HCT116 (cell line): ENCODE results near the gene AFAP1. TPM values are rescaled to one million over a fixed set of nuclear protein-coding genes. Genes with fewer than 3 reads are reported as not detected.

Experiments used
- ATAC-seq: fragments of 200-7000 bp; cut with Tn5 transposase; 2 replicates; pipeline ENCODE4 v1.9.1; 2020; ENCODE audit warnings: mild to moderate bottlenecking, moderate library complexity
- BruUV-seq: library from RNA; stranded (reverse); fragments of 400-500 nt; replicated peaks from 2 replicates; lab custom pipeline; 2021; lab: Mats Ljungman, UMichigan
- CTCF ChIA-PET: fragments of 300-600 bp; sonication (Branson Sonifier 250); formaldehyde crosslinking; loops from one replicate; lab custom pipeline; 2021; ENCODE audit warnings: antibody characterized with exemption; lab: Charles Lee
- POLR2A ChIA-PET: fragments of 300-600, 350-600 bp; sonication (Branson Sonifier 250); formaldehyde crosslinking; loops from one replicate; lab custom pipeline; 2021; ENCODE audit warnings: antibody characterized with exemption; lab: Charles Lee
- RAD21 ChIA-PET, 2 experiments: fragments of 300-600 bp; sonication (Branson Sonifier 250); formaldehyde crosslinking; loops; one replicate each; lab custom pipeline; 2023; ENCODE audit warnings: low total read pairs in 2 of 2; ENCODE audit not compliant: uncharacterized antibody in 2 of 2, unreplicated experiment in 2 of 2, low non-redundant PET in 1 of 2; lab: Charles Lee
- DNase-seq: peaks from one replicate; pipeline ENCODE4 v3.0.0-alpha.2; 2010; ENCODE audit warnings: low read depth, low spot score
- H2AFZ ChIP-seq: fragments of 200-600 bp; shearing (Covaris generic), sonication (generic); 2 replicates; pipeline ENCODE4 v1.6.1; 2017; ENCODE audit warnings: low read depth, mixed run types, mixed read lengths, antibody characterized with exemption, low read length; ENCODE audit not compliant: poor library complexity, severe bottlenecking
- H3K27ac ChIP-seq: 2 replicates; pipeline ENCODE4 v1.5.1; 2012; ENCODE audit warnings: low read depth, low read length
- H3K27me3 ChIP-seq: fragments of 200-600 bp; sonication (generic); 2 replicates; pipeline ENCODE4 v1.6.1; 2016; ENCODE audit warnings: mixed run types, low read length, mixed read lengths; ENCODE audit not compliant: insufficient read depth
- H3K36me3 ChIP-seq, 2 experiments: fragments of 200-500 bp in 1 of 2; fragments of 200-600 bp in 1 of 2; sonication (Bioruptor generic) in 1 of 2; sonication (generic) in 1 of 2; 2 replicates each; pipeline versions ENCODE4 v1.5.1 to v1.6.1; 2014 to 2016; ENCODE audit warnings: low read length in 2 of 2, inconsistent platforms in 1 of 2, mixed read lengths in 1 of 2, mixed run types in 1 of 2; ENCODE audit not compliant: insufficient read depth in 2 of 2, control insufficient read depth in 1 of 2
- H3K4me1 ChIP-seq, 2 experiments: fragments of 200-600 bp in 1 of 2; sonication (generic) in 1 of 2; 2 replicates each; pipeline versions ENCODE4 v1.5.1 to v1.6.1; 2012 to 2017; ENCODE audit warnings: low read length in 2 of 2, inconsistent platforms in 1 of 2, mild to moderate bottlenecking in 1 of 2, mixed read lengths in 1 of 2, mixed run types in 1 of 2, moderate library complexity in 1 of 2; ENCODE audit not compliant: insufficient read depth in 2 of 2, control insufficient read depth in 1 of 2
- H3K4me2 ChIP-seq: fragments of 200-600 bp; sonication (generic); 2 replicates; pipeline ENCODE4 v1.6.1; 2017; ENCODE audit warnings: mixed run types, low read length, mixed read lengths
- H3K4me3 ChIP-seq, 2 experiments: fragments of 200-600 bp in 1 of 2; sonication (generic) in 1 of 2; replicated peaks in 1 of 2; 2 replicates each; pipeline ENCODE4 v1.5.1; 2011 to 2016; ENCODE audit warnings: low read length in 2 of 2, control low read depth in 1 of 2, low read depth in 1 of 2, mild to moderate bottlenecking in 1 of 2, mixed read lengths in 1 of 2, mixed run types in 1 of 2
- H3K79me2 ChIP-seq: fragments of 200-600 bp; sonication (generic); 2 replicates; pipeline ENCODE4 v1.6.1; 2017; ENCODE audit warnings: mild to moderate bottlenecking, mixed run types, low read length, moderate library complexity, mixed read lengths; ENCODE audit not compliant: insufficient read depth
- H3K9ac ChIP-seq: fragments of 200-600 bp; sonication (generic); 2 replicates; pipeline ENCODE4 v1.6.1; 2016; ENCODE audit warnings: low read length, mixed read lengths
- H3K9me2 ChIP-seq: fragments of 200-600 bp; sonication (generic), shearing (Covaris generic); 2 replicates; pipeline ENCODE4 v1.6.1; 2017; ENCODE audit warnings: mixed run types, mild to moderate bottlenecking, moderate library complexity; ENCODE audit not compliant: insufficient read depth
- H3K9me3 ChIP-seq, 2 experiments: fragments of 200-500 bp in 1 of 2; fragments of 200-600 bp in 1 of 2; sonication (Bioruptor generic) in 1 of 2; sonication (generic) in 1 of 2; 2 replicates each; pipeline ENCODE4 v1.6.1; 2014 to 2017; ENCODE audit warnings: low read length in 2 of 2, mixed read lengths in 2 of 2, inconsistent platforms in 1 of 2, low read depth in 1 of 2, mild to moderate bottlenecking in 1 of 2, mixed run types in 1 of 2, moderate library complexity in 1 of 2; ENCODE audit not compliant: control insufficient read depth in 1 of 2, insufficient read depth in 1 of 2
- H4K20me1 ChIP-seq: fragments of 200-600 bp; sonication (generic), shearing (Covaris generic); 2 replicates; pipeline ENCODE4 v1.6.1; 2017; ENCODE audit warnings: mixed run types, mild to moderate bottlenecking, moderate library complexity; ENCODE audit not compliant: insufficient read depth
- CEBPB ChIP-seq: IDR thresholded peaks from 2 replicates; pipeline ENCODE4 v1.6.1; 2012; ENCODE audit warnings: low read depth
- CTCF ChIP-seq, 3 experiments: fragments of 200-600 bp in 1 of 3; sonication (generic) in 1 of 3; IDR thresholded peaks in 2 of 3; conservative IDR thresholded peaks in 1 of 3; 2 replicates each; pipeline ENCODE4 v1.5.1; 2012 to 2017; ENCODE audit warnings: low read depth in 2 of 3, low read length in 2 of 3, antibody characterized with exemption in 1 of 3, borderline replicate concordance in 1 of 3, control low read depth in 1 of 3, mild to moderate bottlenecking in 1 of 3, mixed read lengths in 1 of 3, mixed run types in 1 of 3, moderate library complexity in 1 of 3; ENCODE audit not compliant: insufficient read depth in 1 of 3
- EGR1 ChIP-seq: IDR thresholded peaks from 2 replicates; pipeline ENCODE4 v1.6.1; 2012; ENCODE audit warnings: low read depth
- EZH2 ChIP-seq: fragments of 200-600 bp; sonication (generic); IDR thresholded peaks from 2 replicates; pipeline ENCODE4 v1.6.1; 2017; ENCODE audit warnings: antibody characterized with exemption, mixed run types
- FOSL1 ChIP-seq: IDR thresholded peaks from 2 replicates; pipeline ENCODE4 v1.6.1; 2012; ENCODE audit warnings: low read depth
- JUND ChIP-seq: IDR thresholded peaks from 2 replicates; pipeline ENCODE4 v1.6.1; 2012
- MAX ChIP-seq: IDR thresholded peaks from 2 replicates; pipeline ENCODE4 v1.6.1; 2012
- POLR2A ChIP-seq: IDR thresholded peaks from 2 replicates; pipeline ENCODE4 v1.7.0; 2011; ENCODE audit warnings: borderline replicate concordance; ENCODE audit not compliant: insufficient read depth, insufficient read length; ENCODE audit errors: extremely low read depth
- RAD21 ChIP-seq: IDR thresholded peaks from 2 replicates; pipeline ENCODE4 v1.6.1; 2012; ENCODE audit warnings: low read depth, mild to moderate bottlenecking
- REST ChIP-seq: IDR thresholded peaks from 2 replicates; pipeline ENCODE4 v1.6.1; 2012; ENCODE audit warnings: low read depth
- SIN3A ChIP-seq: IDR thresholded peaks from 2 replicates; pipeline ENCODE4 v1.6.1; 2012; ENCODE audit warnings: low read depth
- SRF ChIP-seq: IDR thresholded peaks from 2 replicates; pipeline ENCODE4 v1.6.1; 2012; ENCODE audit warnings: low read depth
- TCF7L2 ChIP-seq: IDR thresholded peaks from 2 replicates; pipeline ENCODE4 v1.7.0; 2011; ENCODE audit warnings: borderline replicate concordance, inconsistent platforms; ENCODE audit not compliant: insufficient read depth, insufficient read length; ENCODE audit errors: extremely low read depth
- YY1 ChIP-seq: IDR thresholded peaks from 2 replicates; pipeline ENCODE4 v1.6.1; 2011; ENCODE audit warnings: low read length, low read depth, moderate library complexity, mild to moderate bottlenecking; ENCODE audit not compliant: insufficient replicate concordance; ENCODE audit errors: extremely low read depth
- ZBTB33 ChIP-seq: IDR thresholded peaks from 2 replicates; pipeline ENCODE4 v1.6.1; 2011; ENCODE audit warnings: mild to moderate bottlenecking, low read length, moderate library complexity; ENCODE audit not compliant: insufficient replicate concordance; ENCODE audit errors: extremely low read depth
- ZNF274 ChIP-seq: fragments of 200-500 bp; sonication (Bioruptor generic); IDR thresholded peaks from 2 replicates; pipeline ENCODE4 v1.6.1; 2014; ENCODE audit warnings: mild to moderate bottlenecking, low read depth, low read length, inconsistent platforms
- intact Hi-C: fragments of 100-400 bp; cut with micrococcal nuclease; formaldehyde crosslinking; loops from 2 replicates; pipeline ENCODE4 v1.10.0; 2022
- total RNA-seq: library from RNA; stranded (reverse); gene quantifications from one replicate; pipeline ENCODE4 v1.2.1, GENCODE V29; 2021; ENCODE audit not compliant: unreplicated experiment

AFAP1 gene
- total RNA-seq, 1 experiment from 2014 or later: 19.4 TPM

GRCh38 chr4:7887436-7887835 lies 52.2 kb downstream of the AFAP1 start:
- ChIA-PET RAD21 (no interaction called here), POLR2A (no interaction called here), CTCF (no interaction called here)
- BruUV-seq: no TSS peak
- no peaks in the 10 kb centered on the region for H3K36me3 ChIP-seq
- H3K4me3 ChIP-seq: no peak overlapping the region
- no peak overlapping the region for H2AFZ ChIP-seq
- H3K9me3 ChIP-seq: peaks cover 8 to 23% of the 10 kb centered on the region in 2 experiments; a peak in 3 of 4 replicates
- intact Hi-C loops: no loop called here
- H3K9me2 ChIP-seq: no peaks in the 10 kb centered on the region
- no peaks in the 10 kb centered on the region for H3K27me3 ChIP-seq
- TF ChIP-seq ZBTB33 (no peak), CTCF (IDR thresholded peaks at IDR 0.05 in 2 of 3, conservative IDR thresholded peaks at IDR 0.05 in 1 of 3; ENCODE audit: borderline replicate concordance in 1 of 3, insufficient read depth in 1 of 3, low read depth in 2 of 3, low read length in 2 of 3) (no peak), FOSL1 (no peak), ZNF274 (no peak), POLR2A (no peak), YY1 (no peak), EZH2 (no peak), SRF (no peak), SIN3A (no peak), TCF7L2 (no peak), CEBPB (no peak), REST (no peak), RAD21 (no peak), EGR1 (no peak), JUND (no peak), MAX (no peak)
- TF ChIP-seq, all 23 proteins: peak for 0
- H3K9ac ChIP-seq: no peak overlapping the region
- peaks cover 5 to 33% of the 10 kb centered on the region in 2 experiments; a peak in 3 of 4 replicates for H3K4me1 ChIP-seq
- H3K27ac ChIP-seq: no peak overlapping the region
- H4K20me1 ChIP-seq: peaks cover 3% of the 10 kb centered on the region; the same call in 1 of the 2 replicates
- H3K79me2 ChIP-seq: peaks cover 59% of the 10 kb centered on the region
- ATAC-seq (no peak), DNase-seq (no peak)
- H3K4me2 ChIP-seq: no peak overlapping the region
